ENCODE results near the gene MTIF3. TPM values are rescaled to one million over a fixed set of nuclear protein-coding genes. Genes with fewer than 3 reads are reported as not detected.

Gene MTIF3
- total and polyA plus RNA-seq, 10 donors = 38.1 to 95.2 (median 60.0) TPM

- Histone ChIP-seq H3K27me3 (replicated peaks in 1 of 7) (no peaks in the 10 kb centered on the region), H3K27ac (no peak overlapping the region), H3K4me1 (peaks cover 0 to 12% (median 7%) of the 10 kb centered on the region in 6 donors), H3K9me3 (no peaks in the 10 kb centered on the region), H3K4me3 (no peak overlapping the region), H3K36me3 (no peaks in the 10 kb centered on the region)
- intact Hi-C loops (cut with DNase I; ENCODE audit: low total_unique reads) = no loop called here
- TF ChIP-seq POLR2AphosphoS5 (IDR thresholded peaks at IDR 0.05) (no peak), CTCF (IDR thresholded peaks at IDR 0.05 in 8 of 11, conservative IDR thresholded peaks at IDR 0.05 in 3 of 11) (no peak), POLR2A (IDR thresholded peaks at IDR 0.05) (no peak)
- DNase-seq = no peak
- WGBS, 5 donors = 64 to 77% (median 70%) methylated on average over 4 of the region's 4 CpGs
Measured at GRCh38 chr13:27398360-27398759, 52.0 kb downstream of the MTIF3 start.

- 84 to 94% (median 88%) methylated on average over 7 of the region's 7 CpGs for WGBS, 5 donors
- H3K36me3 ChIP-seq = no peaks in the 10 kb centered on the region
- intact Hi-C loops (cut with DNase I; ENCODE audit: low total_unique reads) = no loop called here
- TF ChIP-seq POLR2A (IDR thresholded peaks at IDR 0.05) (no peak), CTCF (IDR thresholded peaks at IDR 0.05 in 8 of 11, conservative IDR thresholded peaks at IDR 0.05 in 3 of 11) (no peak), POLR2AphosphoS5 (IDR thresholded peaks at IDR 0.05) (no peak)
- H3K4me3 ChIP-seq = no peak overlapping the region
- no peaks in the 10 kb centered on the region for H3K27me3 ChIP-seq (replicated peaks in 1 of 7)
- H3K9me3 ChIP-seq = no peaks in the 10 kb centered on the region
- no peak overlapping the region for H3K27ac ChIP-seq
- DNase-seq = no peak
- H3K4me1 ChIP-seq = peaks cover 0 to 10% (median 5%) of the 10 kb centered on the region in 6 donors
Measured at GRCh38 chr13:27396252-27396846, 54.0 kb downstream of the MTIF3 start.

- Histone ChIP-seq H3K9me3 (no peaks in the 10 kb centered on the region), H3K27ac (no peak overlapping the region), H3K27me3 (replicated peaks in 1 of 7) (no peaks in the 10 kb centered on the region), H3K36me3 (no peaks in the 10 kb centered on the region), H3K4me1 (peaks cover 0 to 2% (median 0%) of the 10 kb centered on the region in 6 donors), H3K4me3 (no peak overlapping the region)
- TF ChIP-seq CTCF (IDR thresholded peaks at IDR 0.05 in 8 of 11, conservative IDR thresholded peaks at IDR 0.05 in 3 of 11) (no peak), POLR2A (IDR thresholded peaks at IDR 0.05) (no peak), POLR2AphosphoS5 (IDR thresholded peaks at IDR 0.05) (no peak)
- no peak for DNase-seq
- intact Hi-C loops (cut with DNase I; ENCODE audit: low total_unique reads) = no loop called here
- 84 to 90% (median 88%) methylated on average over 14 of the region's 14 CpGs for WGBS, 5 donors
Measured at GRCh38 chr13:27395007-27395510, 55.3 kb downstream of the MTIF3 start.

GRCh38 chr13:27393101-27393500 is 57.3 kb downstream of the MTIF3 start:
- no peaks in the 10 kb centered on the region for H3K9me3 ChIP-seq
- no peaks in the 10 kb centered on the region for H3K36me3 ChIP-seq
- TF ChIP-seq CTCF (IDR thresholded peaks at IDR 0.05 in 8 of 11, conservative IDR thresholded peaks at IDR 0.05 in 3 of 11) (no peak), POLR2AphosphoS5 (IDR thresholded peaks at IDR 0.05) (no peak), POLR2A (IDR thresholded peaks at IDR 0.05) (no peak)
- H3K4me1 ChIP-seq = peaks cover 0 to 2% (median 0%) of the 10 kb centered on the region in 6 donors
- intact Hi-C loops (cut with DNase I; ENCODE audit: low total_unique reads) = no loop called here
- H3K4me3 ChIP-seq = no peak overlapping the region
- DNase-seq = no peak
- WGBS, 5 donors = 75 to 86% (median 80%) methylated on average over 4 of the region's 4 CpGs
- no peaks in the 10 kb centered on the region for H3K27me3 ChIP-seq (replicated peaks in 1 of 7)
- H3K27ac ChIP-seq = no peak overlapping the region
